Measurements from ENCODE around the gene MACROD2.

Gene MACROD2

DNA sequence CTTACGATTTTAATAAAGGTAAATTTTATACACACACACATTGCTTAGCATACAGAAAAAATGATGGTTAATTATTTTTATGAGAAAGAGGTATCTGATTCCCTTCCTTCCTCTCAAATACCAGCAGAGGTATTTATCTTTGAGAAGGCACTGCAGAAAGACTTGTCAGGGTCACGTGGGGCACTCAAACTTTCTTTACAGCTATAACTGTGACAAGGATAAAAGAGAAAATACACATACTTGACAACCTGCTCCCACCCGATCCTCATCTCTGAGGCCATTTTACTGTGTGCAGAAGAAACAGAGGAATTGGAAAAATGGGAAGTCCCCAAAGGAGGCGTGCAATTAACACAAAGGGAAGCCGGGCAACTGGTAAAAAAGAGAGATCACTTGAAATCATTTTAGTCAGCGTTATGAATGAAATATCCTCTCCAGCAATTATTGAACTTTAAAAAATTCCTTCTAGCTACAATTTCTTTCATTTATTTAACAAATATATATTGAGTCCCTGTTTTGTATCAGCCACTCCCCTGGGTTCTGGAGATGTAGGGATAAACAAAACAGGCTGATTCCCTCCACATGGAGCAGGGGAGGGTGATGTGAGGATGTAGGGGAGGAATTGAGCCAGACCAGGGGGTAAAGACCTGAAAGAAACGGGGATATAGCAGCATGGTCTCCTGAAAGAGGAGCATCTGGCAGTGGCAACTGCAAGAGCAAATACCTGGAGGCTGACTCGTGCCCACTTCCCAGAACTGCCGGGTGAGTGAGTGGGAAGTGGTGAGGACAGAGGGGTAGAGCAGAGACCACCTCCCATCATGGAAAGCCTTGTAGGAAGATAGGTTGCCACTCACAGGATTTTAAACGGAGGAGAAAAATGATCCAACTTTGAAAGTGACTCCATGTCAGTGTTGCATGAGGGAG, 2067.6 kb downstream of the MACROD2 start:
- TF ChIP-seq SIN3A (IDR thresholded peaks at IDR 0.05; ENCODE audit: borderline replicate concordance, insufficient read depth, low read length) (no peak), FOXP2 (optimal IDR thresholded peaks at IDR 0.05; ENCODE audit: borderline replicate concordance, extremely low read depth, extremely low read length, insufficient read depth) (no peak), POLR2AphosphoS5 (IDR thresholded peaks at IDR 0.05; ENCODE audit: low read depth, low read length) (no peak), TAF1 (IDR thresholded peaks at IDR 0.05; ENCODE audit: borderline replicate concordance, insufficient read depth, low read length) (no peak), REST (IDR thresholded peaks at IDR 0.05; ENCODE audit: insufficient read depth in 1 of 2, low read depth in 2 of 2, low read length in 2 of 2) (no peak)

DNA sequence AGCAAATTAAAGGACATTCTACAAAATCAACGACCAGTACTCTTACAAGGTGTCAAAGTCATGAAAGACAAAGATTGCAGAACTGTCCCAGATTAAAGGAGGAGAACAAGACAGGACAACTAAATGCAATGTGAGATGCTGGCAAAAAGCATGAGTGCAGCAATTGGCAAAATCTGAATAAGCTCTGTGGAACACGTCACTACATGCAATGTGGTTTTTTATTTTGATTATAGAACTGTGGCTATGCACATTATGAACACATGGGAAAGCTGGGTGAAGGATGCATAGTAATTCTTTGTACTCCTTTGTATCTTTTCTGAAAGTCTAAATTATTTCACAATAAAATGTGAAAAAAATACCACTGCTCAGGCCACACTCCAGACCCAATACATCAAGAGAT, 2068.6 kb downstream of the MACROD2 start:
- no peak for TF ChIP-seq FOXP2 (optimal IDR thresholded peaks at IDR 0.05; ENCODE audit: borderline replicate concordance, extremely low read depth, extremely low read length, insufficient read depth)
- TF ChIP-seq REST (IDR thresholded peaks at IDR 0.05; ENCODE audit: insufficient read depth in 1 of 2, low read depth in 2 of 2, low read length in 2 of 2): no peak
- no peak for TF ChIP-seq TAF1 (IDR thresholded peaks at IDR 0.05; ENCODE audit: borderline replicate concordance, insufficient read depth, low read length)
- no peak for TF ChIP-seq SIN3A (IDR thresholded peaks at IDR 0.05; ENCODE audit: borderline replicate concordance, insufficient read depth, low read length)
- TF ChIP-seq POLR2AphosphoS5 (IDR thresholded peaks at IDR 0.05; ENCODE audit: low read depth, low read length): no peak

DNA sequence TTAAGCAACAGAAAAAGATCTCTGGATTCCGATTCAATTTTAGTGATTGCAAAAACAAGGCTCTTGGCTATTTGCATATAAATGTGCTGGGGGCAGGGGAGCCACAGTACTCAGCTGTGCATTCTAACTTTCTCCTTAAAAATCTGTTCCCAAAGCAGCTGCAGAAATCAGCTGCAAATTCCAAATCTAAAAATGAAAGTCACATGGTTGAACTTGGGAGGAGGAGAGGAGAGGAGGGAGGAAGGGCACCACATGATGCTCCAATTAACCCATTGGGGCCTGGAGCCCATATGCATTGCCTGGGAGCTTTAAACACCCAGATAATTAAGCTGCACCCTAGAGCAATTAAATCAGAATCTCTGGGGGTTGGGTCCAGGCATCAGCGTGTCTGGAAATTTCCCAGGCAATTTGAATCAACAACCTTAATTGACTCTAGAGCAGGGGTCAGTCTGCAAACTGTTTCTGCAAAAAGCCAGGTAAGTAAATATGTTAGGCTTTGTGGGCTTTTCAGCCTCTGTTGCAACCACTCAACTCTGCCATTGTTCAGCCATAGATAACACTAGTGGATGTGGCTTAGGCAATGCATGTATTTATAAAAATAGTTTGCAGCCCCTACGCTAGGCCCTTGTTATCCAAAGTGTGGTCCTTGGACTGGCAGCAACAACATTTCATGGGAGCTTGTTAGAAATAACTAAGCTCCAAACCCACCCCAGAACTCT, 2069.8 kb downstream of the MACROD2 start:
- TF ChIP-seq FOXP2 (optimal IDR thresholded peaks at IDR 0.05; ENCODE audit: borderline replicate concordance, extremely low read depth, extremely low read length, insufficient read depth) (no peak), POLR2AphosphoS5 (IDR thresholded peaks at IDR 0.05; ENCODE audit: low read depth, low read length) (no peak), TAF1 (IDR thresholded peaks at IDR 0.05; ENCODE audit: borderline replicate concordance, insufficient read depth, low read length) (no peak)

GRCh38 chr20:16066571-16066970, 2071.3 kb downstream of the MACROD2 start:
- TF ChIP-seq TAF1 (IDR thresholded peaks at IDR 0.05; ENCODE audit: borderline replicate concordance, insufficient read depth, low read length) (no peak), SIN3A (IDR thresholded peaks at IDR 0.05; ENCODE audit: borderline replicate concordance, insufficient read depth, low read length) (no peak), POLR2AphosphoS5 (IDR thresholded peaks at IDR 0.05; ENCODE audit: low read depth, low read length) (no peak), FOXP2 (optimal IDR thresholded peaks at IDR 0.05; ENCODE audit: borderline replicate concordance, extremely low read depth, extremely low read length, insufficient read depth) (no peak)

GRCh38 chr20:16069389-16070010, 2074.2 kb downstream of the MACROD2 start:
- TF ChIP-seq FOXP2 (optimal IDR thresholded peaks at IDR 0.05; ENCODE audit: borderline replicate concordance, extremely low read depth, extremely low read length, insufficient read depth): no peak

DNA sequence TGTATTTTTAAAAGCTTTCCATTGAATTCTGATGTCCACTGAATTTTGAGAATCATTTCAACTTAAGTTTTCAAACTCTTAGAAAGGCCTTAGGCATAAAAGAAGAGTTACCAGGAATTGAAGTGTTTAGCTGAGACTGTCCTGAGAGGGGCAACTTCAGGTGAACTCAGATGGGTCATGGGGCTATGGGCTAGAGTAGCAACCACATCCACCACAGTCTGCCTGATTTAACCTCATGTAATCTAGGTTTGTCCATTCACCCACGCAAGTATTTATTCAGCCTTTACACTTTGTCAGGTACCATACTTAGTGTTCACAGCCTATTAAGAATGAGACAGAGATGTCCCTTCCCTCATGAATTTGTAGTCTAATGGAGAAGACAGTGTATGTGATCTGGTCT, 2076.9 kb downstream of the MACROD2 start:
- no peak for TF ChIP-seq FOXP2 (optimal IDR thresholded peaks at IDR 0.05; ENCODE audit: borderline replicate concordance, extremely low read depth, extremely low read length, insufficient read depth)
- no peak for TF ChIP-seq TAF1 (IDR thresholded peaks at IDR 0.05; ENCODE audit: borderline replicate concordance, insufficient read depth, low read length)
- TF ChIP-seq POLR2AphosphoS5 (IDR thresholded peaks at IDR 0.05; ENCODE audit: low read depth, low read length): no peak
- TF ChIP-seq REST (IDR thresholded peaks at IDR 0.05; ENCODE audit: insufficient read depth in 1 of 2, low read depth in 2 of 2, low read length in 2 of 2): no peak
- TF ChIP-seq SIN3A (IDR thresholded peaks at IDR 0.05; ENCODE audit: borderline replicate concordance, insufficient read depth, low read length): no peak
